Body of pancreas (tissue), 4 donors: ENCODE data around the gene EIF2B5. TPM values are rescaled to one million over a fixed set of nuclear protein-coding genes. Genes with fewer than 3 reads are reported as not detected.

Experiments
- ATAC-seq: fragments of 150-250 bp; one replicate; pipeline ENCODE4 v1.9.1; 2016
- DNase-seq, 4 donors: peaks; one replicate each; pipeline ENCODE4 v3.0.0-alpha.2; 2019
- H3K27ac ChIP-seq, 4 donors: fragments of 200-600 bp; sonication (generic); 1 replicate in 3 of 4; 2 replicates in 1 of 4; pipeline versions ENCODE4 v1.5.1 to v1.6.1; 2016 to 2019; ENCODE audit warnings: mild to moderate bottlenecking in 1 of 4, mixed read lengths in 1 of 4, moderate library complexity in 1 of 4
- H3K27me3 ChIP-seq, 2 donors: fragments of 200-600 bp; sonication (generic); one replicate each; pipeline ENCODE4 v1.6.0; 2016; ENCODE audit warnings: mild to moderate bottlenecking in 1 of 2
- H3K36me3 ChIP-seq, 2 donors: fragments of 200-600 bp; sonication (generic); replicated peaks in 1 of 2; 2 replicates each; pipeline ENCODE4 v1.5.1; 2016; ENCODE audit warnings: low read depth in 2 of 2; ENCODE audit not compliant: insufficient read depth in 1 of 2
- H3K4me1 ChIP-seq: fragments of 200-600 bp; sonication (generic); one replicate; pipeline ENCODE4 v1.6.0; 2016
- H3K4me3 ChIP-seq, 2 donors: fragments of 200-600 bp; sonication (generic); 1 replicate in 1 of 2; 2 replicates in 1 of 2; pipeline ENCODE4 v1.5.1; 2016 to 2019
- H3K9me3 ChIP-seq, 3 donors: fragments of 200-600 bp; sonication (generic); 1 replicate in 2 of 3; 2 replicates in 1 of 3; pipeline ENCODE4 v1.5.1; 2016
- CTCF ChIP-seq, 7 experiments: fragments of 450-650 bp in 4 of 7; fragments of 200-600 bp in 3 of 7; sonication (generic) in 3 of 7; IDR thresholded peaks; one replicate each; pipeline ENCODE4 v1.5.1; 2016 to 2019; ENCODE audit warnings: antibody characterized with exemption in 7 of 7
- POLR2A ChIP-seq, 3 donors: fragments of 450-650 bp; IDR thresholded peaks; one replicate each; pipeline ENCODE4 v1.6.1; 2016; ENCODE audit warnings: antibody characterized with exemption in 3 of 3, mild to moderate bottlenecking in 2 of 3
- WGBS, 2 donors: methylation state at CpG; one replicate each; pipeline ENCODE4 v1.1.5; 2017; 5-methylcytosine and 5-hydroxymethylcytosine counted together
- intact Hi-C: fragments of 100-400 bp; cut with DNase I; formaldehyde crosslinking; loops from one replicate; pipeline ENCODE4 v1.15.1; 2023
- total RNA-seq, 2 donors: library from RNA; depleted of rRNA; stranded (reverse); fragments of >200 nt; gene quantifications; one replicate each; pipeline ENCODE4 v1.1.0, GENCODE V29; 2016

The EIF2B5 gene
- total RNA-seq = 10 to 100 TPM in 1 of 2 donors, 1 to 10 TPM in 1; 9.9 to 21.8 TPM

GRCh38 chr3:184135149-184135910 is at the start of gene EIF2B5:
Gene EIF2B5, plus strand, starts transcription at chr3:184135358. Its CDS starts 28 bp downstream, at chr3:184135386.
- Histone ChIP-seq H3K27ac (peak within 1 kb of the TSS; percentile 69 to 89 (median 86)), H3K4me3 (peak within 1 kb of the TSS; percentile 61 to 93), H3K27me3 (no peaks in the 10 kb centered on the region), H3K36me3 (no peaks in the 10 kb centered on the region), H3K9me3 (no peaks in the 10 kb centered on the region), H3K4me1 (peaks cover 19% of the 10 kb centered on the region)
- TF ChIP-seq POLR2A (IDR thresholded peaks at IDR 0.05) (peak; percentile 63 to 83 (median 81)), CTCF (IDR thresholded peaks at IDR 0.05) (peak in 5 of 7 experiments; percentile 10 to 51 (median 32))
- intact Hi-C loops = no loop called here
- 0% methylated on average over 29 to 50 of the region's 56 CpGs for WGBS, 2 donors
- peak; percentile 88 to 95 (median 92) for DNase-seq
- peak; percentile 90 for ATAC-seq

- no peak for DNase-seq
- H3K27ac ChIP-seq = no peak overlapping the region
- 50 to 62% methylated on average over 3 of the region's 3 CpGs for WGBS, 2 donors
- no peaks in the 10 kb centered on the region for H3K27me3 ChIP-seq
- no peaks in the 10 kb centered on the region for H3K36me3 ChIP-seq
- ATAC-seq = no peak
- intact Hi-C loops = no loop called here
- H3K9me3 ChIP-seq = no peaks in the 10 kb centered on the region
- no peaks in the 10 kb centered on the region for H3K4me1 ChIP-seq
- TF ChIP-seq POLR2A (IDR thresholded peaks at IDR 0.05) = no peak
- TF ChIP-seq CTCF (IDR thresholded peaks at IDR 0.05) = no peak
- H3K4me3 ChIP-seq = no peak overlapping the region
Observed at GRCh38 chr3:184085389-184085852, 49.7 kb upstream of the EIF2B5 start.

GRCh38 chr3:184092199-184092598 is 43.0 kb upstream of the EIF2B5 start:
- TF ChIP-seq CTCF (IDR thresholded peaks at IDR 0.05) = no peak
- TF ChIP-seq POLR2A (IDR thresholded peaks at IDR 0.05) = no peak
- H3K9me3 ChIP-seq = peaks cover 0 to 11% (median 0%) of the 10 kb centered on the region in 3 donors
- DNase-seq (no peak), ATAC-seq (no peak)
- no peak overlapping the region for H3K27ac ChIP-seq
- H3K27me3 ChIP-seq = no peaks in the 10 kb centered on the region
- intact Hi-C loops = no loop called here
- H3K4me1 ChIP-seq = no peaks in the 10 kb centered on the region
- WGBS, 2 donors = 83 to 94% methylated on average over 3 of the region's 3 CpGs
- H3K4me3 ChIP-seq = no peak overlapping the region
- H3K36me3 ChIP-seq = no peaks in the 10 kb centered on the region

- intact Hi-C loops = no loop called here
- DNase-seq (no peak), ATAC-seq (no peak)
- Histone ChIP-seq H3K4me3 (no peak within 1 kb of the TSS), H3K27me3 (no peaks in the 10 kb centered on the region), H3K4me1 (no peaks in the 10 kb centered on the region), H3K9me3 (peaks cover 0 to 11% (median 0%) of the 10 kb centered on the region in 3 donors), H3K27ac (no peak within 1 kb of the TSS), H3K36me3 (no peaks in the 10 kb centered on the region)
- WGBS, 2 donors = 77 to 89% methylated on average over 7 of the region's 7 CpGs
- TF ChIP-seq POLR2A (IDR thresholded peaks at IDR 0.05) (no peak), CTCF (IDR thresholded peaks at IDR 0.05) (no peak)
Observed at GRCh38 chr3:184096811-184097383, 38.3 kb upstream of the EIF2B5 start, which contains the start of gene HTR3E. Gene HTR3E, plus strand, starts transcription at chr3:184097064. Its CDS starts 466 bp downstream, at chr3:184097530.
